ENCODE results near the gene ACSS3.

ACSS3 gene

DNA sequence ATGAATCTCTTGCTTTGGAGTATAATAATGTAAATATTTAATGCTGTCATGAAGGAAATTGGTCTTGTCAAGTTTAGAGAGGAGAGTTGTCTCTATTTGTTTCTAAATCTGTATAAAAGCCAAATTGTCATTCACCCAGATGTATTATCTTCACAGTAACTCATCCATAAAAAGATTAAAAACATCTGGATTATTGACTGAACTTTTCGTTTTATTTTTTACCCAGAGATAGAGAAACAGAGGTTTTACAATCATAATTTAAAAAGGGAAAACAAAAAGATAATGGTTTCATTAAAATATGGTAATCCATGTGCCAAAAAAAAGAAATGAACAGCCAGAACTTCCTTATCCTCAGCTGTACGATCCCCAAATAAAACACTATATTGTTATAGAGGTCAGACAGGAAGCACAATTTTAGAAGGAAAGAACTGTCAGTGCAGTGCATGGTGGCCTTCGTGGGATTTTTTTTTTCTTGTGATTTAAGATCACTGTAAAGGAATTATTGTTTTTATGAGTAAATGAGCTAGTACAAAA lies 125.9 kb downstream of the ACSS3 start:
- ChIA-PET CTCF (no interaction called here), POLR2A (no interaction called here)
- no peak for DNase-seq (ENCODE audit: extremely low spot score)
- TF ChIP-seq CTCF (IDR thresholded peaks at IDR 0.05; ENCODE audit: control extremely low read depth, extremely low read depth, low read depth, missing control alignments): no peak

DNA sequence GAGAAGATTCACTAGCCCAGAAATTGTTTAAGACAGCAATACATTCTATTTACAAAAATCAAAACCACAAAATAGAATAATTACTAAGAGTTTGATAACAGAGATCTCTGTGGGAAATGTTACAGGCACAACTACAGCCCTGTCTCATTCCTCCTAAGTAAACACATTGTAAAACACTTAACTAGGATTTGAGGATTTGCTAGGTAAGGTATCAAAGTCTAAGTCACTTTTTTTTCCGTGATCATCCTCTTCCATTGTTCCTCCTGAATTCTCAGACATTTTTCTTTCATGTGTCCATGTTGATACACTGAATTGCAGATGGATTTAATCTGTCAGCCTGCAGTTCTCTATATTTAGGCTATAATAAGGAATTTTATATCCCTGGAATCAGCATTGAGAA lies 127.5 kb downstream of the ACSS3 start:
- POLR2A ChIA-PET: no interaction called here
- TF ChIP-seq CTCF (IDR thresholded peaks at IDR 0.05; ENCODE audit: control extremely low read depth, extremely low read depth, low read depth, missing control alignments): no peak
- CTCF ChIA-PET: no interaction called here

GRCh38 chr12:81206429-81206828 lies 128.6 kb downstream of the ACSS3 start:
- POLR2A ChIA-PET: no interaction called here
- no peak for DNase-seq (ENCODE audit: extremely low spot score)
- CTCF ChIA-PET: no interaction called here
- no peak for TF ChIP-seq CTCF (IDR thresholded peaks at IDR 0.05; ENCODE audit: control extremely low read depth, extremely low read depth, low read depth, missing control alignments)

More for the DNA sequence above, 127.5 kb downstream of the ACSS3 start:
- no peak for DNase-seq (ENCODE audit: extremely low spot score)

- DNase-seq (ENCODE audit: extremely low spot score): no peak
- POLR2A ChIA-PET: no interaction called here
- no peak for TF ChIP-seq CTCF (IDR thresholded peaks at IDR 0.05; ENCODE audit: control extremely low read depth, extremely low read depth, low read depth, missing control alignments)
- CTCF ChIA-PET: no interaction called here
Observed at GRCh38 chr12:81207173-81207572, 129.3 kb downstream of the ACSS3 start.

DNA sequence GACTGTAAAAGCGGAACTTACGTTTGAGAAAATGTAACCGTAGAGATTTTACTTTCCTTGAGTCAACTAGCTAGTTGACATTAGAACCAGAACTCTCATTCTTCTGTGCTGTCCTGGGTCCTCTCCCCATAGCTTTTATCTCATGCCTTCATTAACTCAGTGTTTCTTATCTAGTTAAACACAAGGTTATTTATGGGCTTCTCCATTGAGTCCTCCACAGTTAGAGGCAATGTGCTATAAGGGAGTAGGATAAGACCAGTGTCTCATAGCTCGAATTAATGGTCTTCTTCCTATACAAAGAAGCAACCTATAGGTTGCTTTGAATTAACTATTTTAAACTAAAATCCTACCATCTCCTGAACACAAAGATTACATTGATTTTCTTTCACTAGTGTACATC lies 129.8 kb downstream of the ACSS3 start:
- ChIA-PET POLR2A (no interaction called here), CTCF (no interaction called here)
- no peak for TF ChIP-seq CTCF (IDR thresholded peaks at IDR 0.05; ENCODE audit: control extremely low read depth, extremely low read depth, low read depth, missing control alignments)
- DNase-seq (ENCODE audit: extremely low spot score): no peak

DNA sequence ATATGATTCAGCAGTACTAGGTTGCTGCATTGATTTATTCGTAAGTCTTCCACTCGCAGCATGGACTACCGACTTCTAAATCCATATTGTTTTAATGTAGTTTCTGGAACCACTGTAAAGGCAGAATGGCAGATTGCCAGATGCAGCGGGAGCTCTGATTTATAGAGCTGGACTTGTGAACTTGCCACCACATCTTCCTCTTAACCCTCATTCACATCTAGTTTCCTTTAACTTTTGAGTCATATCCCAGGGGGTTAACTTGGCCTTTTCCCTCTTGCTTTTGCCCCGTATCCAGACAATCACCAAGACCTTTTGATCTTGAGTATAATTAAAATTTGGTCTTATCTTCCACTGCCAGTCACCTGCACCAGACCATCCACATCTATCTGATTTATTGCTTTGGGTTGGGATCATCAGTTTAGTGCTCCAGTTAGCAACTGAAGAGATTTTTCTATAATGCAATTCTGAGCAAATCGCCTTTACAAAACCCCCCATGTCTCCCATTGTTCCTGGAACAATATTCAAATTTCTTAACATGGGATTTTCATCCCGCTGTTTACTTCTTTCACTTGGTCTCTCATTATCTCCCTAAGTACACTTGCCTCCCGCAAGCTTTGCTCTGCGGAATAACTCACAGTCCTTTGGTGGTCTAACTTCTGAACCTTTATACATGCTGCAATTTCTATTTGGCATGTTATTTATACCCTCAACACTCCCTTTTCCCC lies 130.5 kb downstream of the ACSS3 start:
- POLR2A ChIA-PET: no interaction called here
- no peak for DNase-seq (ENCODE audit: extremely low spot score)
- no peak for TF ChIP-seq CTCF (IDR thresholded peaks at IDR 0.05; ENCODE audit: control extremely low read depth, extremely low read depth, low read depth, missing control alignments)
- CTCF ChIA-PET: no interaction called here
